Uterine smooth muscle cell (primary cell): ENCODE results near the gene STING1. TPM values are rescaled to one million over a fixed set of nuclear protein-coding genes. Genes with fewer than 3 reads are reported as not detected.

Source experiments
- total RNA-seq: library from RNA; depleted of rRNA; stranded (reverse); fragments of >200 nt; gene quantifications from 2 replicates; pipeline ENCODE4 v1.2.3, GENCODE V29; 2014

STING1 gene
- total RNA-seq: 8.6 and 9.5 TPM in 2 replicates

DNA sequence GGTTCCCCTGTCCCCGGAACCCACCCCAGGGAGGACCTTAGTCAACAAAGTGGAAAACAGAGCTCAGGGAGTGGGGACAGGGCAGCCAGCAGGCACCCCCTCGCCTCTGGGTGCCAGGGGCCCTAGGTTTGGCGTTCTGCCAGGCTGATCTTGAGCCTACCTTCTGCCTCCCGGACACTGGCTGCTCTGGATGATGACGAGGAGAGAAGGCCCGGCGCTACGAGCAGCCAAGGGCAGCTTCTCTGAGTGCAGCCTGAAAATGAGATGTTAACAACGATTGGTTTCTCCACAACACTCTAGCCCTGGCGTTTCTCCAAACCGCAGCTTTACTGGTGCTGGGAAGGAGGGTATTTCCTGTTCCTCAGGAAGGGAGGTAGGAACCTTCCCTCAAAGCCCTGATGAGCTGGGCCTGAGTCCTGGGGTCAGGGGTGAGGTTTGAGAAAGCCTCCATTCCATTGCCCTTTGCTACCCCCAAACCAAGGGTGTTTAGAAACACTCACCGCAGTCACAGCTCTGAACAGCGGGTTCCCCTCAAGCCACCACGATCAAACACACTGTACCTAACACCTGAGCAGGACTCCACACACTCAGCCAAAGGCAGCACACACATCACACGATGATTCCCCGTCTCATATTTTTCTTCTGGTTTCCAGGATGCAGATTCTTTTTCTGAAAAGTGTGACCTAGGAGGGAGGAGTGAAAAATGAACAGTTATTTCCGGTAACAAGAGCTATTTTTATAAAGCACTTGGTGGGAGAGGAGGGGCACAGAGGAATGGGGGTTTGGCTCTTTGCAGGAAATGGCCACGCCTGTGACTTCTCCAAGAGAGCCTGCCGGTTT lies at the start of gene STING1:
STING1 (minus strand) TSS at position 709 of the 840 bp plus-strand sequence. CDS start 1,054 bp downstream, outside the sequence.

GRCh38 chr5:139470821-139471300 lies 11.7 kb downstream of the STING1 start, which contains the start of gene SMIM33:
Gene SMIM33, plus strand, starts transcription at chr5:139471004. Its CDS starts 118 bp downstream, at chr5:139471122.

GRCh38 chr5:139462586-139463276 lies 19.8 kb downstream of the STING1 start, which contains the start of gene ECSCR:
Gene ECSCR, minus strand, starts transcription at chr5:139462743. Its CDS starts 73 bp downstream, at chr5:139462670.

DNA sequence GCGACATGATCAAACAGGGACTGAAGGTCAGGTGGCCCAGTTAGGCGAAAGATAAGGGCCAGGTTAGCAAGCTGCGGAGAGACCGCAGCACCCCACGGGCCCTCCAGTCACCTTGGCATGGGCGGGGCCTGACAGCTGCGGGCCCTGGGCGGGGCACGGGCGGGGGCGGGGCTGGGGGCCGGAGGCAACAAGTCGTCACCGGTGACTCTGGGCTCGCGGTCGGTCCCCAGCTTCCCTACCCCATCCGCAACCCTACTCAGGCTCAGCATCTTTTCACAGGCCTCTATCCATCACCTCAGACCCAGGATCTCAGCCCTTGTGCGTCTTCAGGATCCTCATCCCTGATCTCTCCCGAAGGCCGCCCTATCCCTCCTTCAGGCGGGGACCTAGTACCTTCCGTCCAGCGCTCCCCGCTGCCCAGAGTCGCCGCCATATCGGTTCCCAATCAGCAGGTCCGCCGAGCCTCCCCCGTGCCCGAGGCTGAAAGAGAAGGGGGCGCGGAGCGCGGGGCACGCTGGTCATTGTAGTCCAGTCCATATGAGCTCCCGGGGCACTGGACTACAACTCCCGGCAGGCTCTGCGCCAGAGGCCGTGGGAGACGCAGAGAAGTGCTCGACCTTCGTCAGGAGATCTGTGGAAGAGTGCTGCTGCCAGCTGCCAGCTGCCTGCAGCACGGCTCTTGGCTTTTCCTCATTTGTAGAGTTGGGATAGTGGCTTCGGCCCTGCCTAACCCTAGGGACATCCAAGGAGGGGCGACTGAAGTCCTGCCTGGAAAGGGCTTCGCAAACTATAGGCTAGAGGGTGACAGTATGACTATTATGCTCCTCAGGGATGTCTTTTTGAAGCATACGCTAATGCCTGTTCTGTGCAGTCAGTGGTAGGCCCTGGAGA lies 43.3 kb downstream of the STING1 start, which contains the start of gene DNAJC18:
DNAJC18 (minus strand) TSS at position 513 of the 891 bp plus-strand sequence; CDS start at position 433, 80 bp downstream.

Other genes with a start within 250 kb of the STING1 start
- gene MATR3, start 189.0 kb downstream of the STING1 start, total RNA-seq: 255 and 325 TPM in 2 replicates
- 84.4 and 92.4 TPM in 2 replicates for gene PAIP2, start 140.9 kb downstream of the STING1 start, total RNA-seq
- gene SLC23A1, start 99.5 kb downstream of the STING1 start, total RNA-seq: not detected in 2 replicates
- gene MZB1, start 92.8 kb downstream of the STING1 start, total RNA-seq: not detected in 2 replicates
- 0.87 and 1.00 TPM in 2 replicates for gene PROB1, start 87.7 kb downstream of the STING1 start, total RNA-seq
- gene SPATA24, start 78.7 kb downstream of the STING1 start, total RNA-seq: 4.0 and 4.9 TPM in 2 replicates
- 4.1 and 8.7 TPM in 2 replicates for gene DNAJC18, start 43.2 kb downstream of the STING1 start, total RNA-seq
- gene ECSCR, start 20.0 kb downstream of the STING1 start, total RNA-seq: 0.25 and 0.55 TPM in 2 replicates
- not detected in 2 replicates for gene SMIM33, start 11.8 kb downstream of the STING1 start, total RNA-seq
- 46.5 and 49.8 TPM in 2 replicates for gene UBE2D2, start 78.6 kb upstream of the STING1 start, total RNA-seq
- 48.5 and 68.6 TPM in 2 replicates for gene CXXC5, start 165.6 kb upstream of the STING1 start, total RNA-seq